GM18517 (cell line): ENCODE results near the gene SCAF4.
"Not testable (repeated sequence)": the region's sequence is repeated elsewhere in the genome, so short reads cannot be mapped to it uniquely, and the experiment has no call there.

Experiments
- ATAC-seq: cut with Tn5 transposase; IDR thresholded peaks from one replicate; pipeline ENCODE4 v1.9.1; 2021; ENCODE audit warnings: mild to moderate bottlenecking, moderate library complexity; ENCODE audit not compliant: unreplicated experiment

The SCAF4 gene

DNA sequence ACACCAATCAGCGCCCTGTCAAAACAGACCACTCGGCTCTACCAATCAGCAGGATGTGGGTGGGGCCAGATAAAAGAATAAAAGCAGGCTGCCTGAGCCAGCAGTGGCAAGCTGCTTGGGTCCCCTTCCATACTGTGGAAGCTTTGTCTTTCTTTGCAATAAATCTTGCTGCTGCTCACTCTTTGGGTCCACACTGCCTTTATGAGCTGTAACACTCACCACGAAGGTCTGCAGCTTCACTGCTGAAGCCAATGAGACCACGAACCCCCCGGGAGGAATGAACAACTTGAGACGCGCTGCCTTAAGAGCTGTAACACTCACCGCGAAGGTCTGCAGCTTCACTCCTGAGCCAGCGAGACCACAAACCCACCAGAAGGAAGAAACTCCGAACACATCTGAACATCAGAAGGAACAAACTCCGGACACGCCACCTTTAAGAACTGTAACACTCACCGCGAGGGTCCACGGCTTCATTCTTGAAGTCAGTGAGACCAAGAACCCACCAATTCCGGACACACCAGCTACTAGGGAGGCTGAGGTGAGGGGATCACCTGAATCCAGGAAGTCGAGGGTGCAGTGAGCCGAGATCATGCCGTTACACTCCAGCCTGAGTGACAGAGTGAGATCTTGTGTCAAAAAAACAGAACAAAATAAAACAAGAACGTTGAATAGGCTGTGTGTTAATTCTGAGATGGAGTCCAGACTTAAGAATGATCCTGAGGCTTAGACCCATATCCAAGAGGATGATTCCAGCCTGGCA lies 76.9 kb downstream of the SCAF4 start:
- ATAC-seq, result not testable (repeated sequence)

DNA sequence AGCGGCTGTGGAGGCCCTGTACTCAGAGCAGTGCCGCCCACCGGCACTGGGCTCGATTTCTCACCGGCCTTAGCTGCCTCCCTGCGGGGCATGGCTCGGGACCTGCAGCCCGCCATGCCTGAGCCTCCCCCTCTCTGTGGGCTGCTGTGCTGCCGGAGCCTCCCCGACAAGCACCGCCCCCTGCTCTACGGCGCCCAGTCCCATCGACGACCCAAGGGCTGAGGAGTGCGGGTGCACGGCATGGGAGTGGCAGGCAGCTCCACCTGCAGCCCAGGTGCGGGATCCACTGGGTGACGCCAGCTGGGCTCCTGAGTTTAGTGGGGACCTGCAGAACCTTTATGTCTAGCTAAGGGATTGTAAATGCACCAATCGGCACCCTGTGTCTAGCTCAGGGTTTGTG lies 77.6 kb downstream of the SCAF4 start:
- ATAC-seq, result no peak

DNA sequence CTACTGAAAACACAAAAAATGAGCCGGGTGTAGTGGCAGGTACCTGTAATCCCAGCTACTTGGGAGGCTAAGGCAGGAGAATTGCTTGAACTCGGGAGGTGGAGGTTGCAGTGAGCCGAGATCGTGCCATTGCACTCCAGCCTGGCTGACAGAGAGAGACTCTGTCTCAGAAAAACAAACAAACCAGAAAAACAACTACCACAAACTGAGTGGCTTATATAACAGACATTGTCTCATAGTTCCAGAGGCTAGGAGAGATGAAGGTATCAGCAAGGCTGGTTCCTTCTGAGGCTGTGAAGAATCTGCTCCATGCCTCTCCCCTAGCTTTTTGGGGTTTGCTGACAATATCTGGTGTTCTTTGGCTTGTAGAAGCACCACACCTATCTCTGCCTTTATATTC lies 80.4 kb downstream of the SCAF4 start:
- ATAC-seq, result not testable (repeated sequence)

DNA sequence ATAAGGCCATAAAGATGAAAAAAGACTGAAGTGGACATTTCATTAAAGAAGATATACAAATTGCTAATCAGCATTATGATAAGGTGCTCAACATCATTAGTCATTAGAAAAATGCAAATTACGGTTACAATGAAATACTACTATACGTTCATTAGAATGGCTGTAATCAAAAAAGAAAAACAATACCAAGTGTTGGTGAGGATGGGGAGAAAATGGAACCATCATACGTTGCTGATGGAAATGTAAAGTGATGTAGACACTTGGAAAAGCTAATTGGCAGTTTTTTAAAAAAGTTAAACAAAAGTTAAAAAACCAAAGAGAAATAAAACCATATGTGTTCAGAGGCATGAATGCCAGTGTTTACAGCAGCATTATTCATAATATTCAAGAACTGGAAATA lies 81.0 kb downstream of the SCAF4 start:
- ATAC-seq, result no peak

DNA sequence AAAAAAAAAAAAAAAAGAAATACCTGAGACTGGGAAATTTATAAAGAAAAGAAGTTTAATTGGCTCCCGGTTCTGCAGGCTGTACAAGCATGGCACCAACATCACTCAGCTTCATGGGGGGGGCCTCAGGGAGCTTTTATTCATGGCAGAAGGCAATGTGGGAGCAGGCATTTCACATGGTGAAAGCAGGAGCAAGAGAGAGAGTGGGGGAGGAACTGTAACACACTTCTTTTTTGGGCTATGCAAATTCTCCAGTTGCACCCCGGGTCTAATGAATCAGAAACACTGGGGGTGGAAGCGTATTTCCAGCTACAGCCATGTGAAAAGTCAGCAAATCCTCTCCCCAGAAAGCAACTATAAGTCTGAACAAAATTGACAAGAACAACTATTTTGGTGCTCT lies 84.3 kb downstream of the SCAF4 start:
- no peak for ATAC-seq

DNA sequence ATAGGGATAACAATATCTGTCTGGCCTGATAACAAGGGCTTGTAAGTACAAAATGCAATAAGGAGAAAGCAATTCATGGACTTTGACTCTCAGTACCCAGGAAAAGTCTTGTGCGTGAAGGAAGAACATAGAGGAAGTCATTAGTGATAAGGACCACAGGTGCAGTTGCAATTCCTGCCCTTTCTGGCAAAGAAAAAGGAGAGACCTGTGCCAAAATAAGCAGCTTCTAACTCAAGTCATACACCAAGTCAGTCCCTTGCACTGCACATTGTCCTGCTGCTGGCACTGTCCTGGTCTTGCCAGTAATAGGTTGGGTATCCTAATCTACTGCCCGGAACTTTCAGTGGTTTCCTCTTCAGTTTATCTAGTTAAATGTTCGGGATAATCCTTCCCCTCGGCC lies 87.3 kb downstream of the SCAF4 start:
- no peak for ATAC-seq

DNA sequence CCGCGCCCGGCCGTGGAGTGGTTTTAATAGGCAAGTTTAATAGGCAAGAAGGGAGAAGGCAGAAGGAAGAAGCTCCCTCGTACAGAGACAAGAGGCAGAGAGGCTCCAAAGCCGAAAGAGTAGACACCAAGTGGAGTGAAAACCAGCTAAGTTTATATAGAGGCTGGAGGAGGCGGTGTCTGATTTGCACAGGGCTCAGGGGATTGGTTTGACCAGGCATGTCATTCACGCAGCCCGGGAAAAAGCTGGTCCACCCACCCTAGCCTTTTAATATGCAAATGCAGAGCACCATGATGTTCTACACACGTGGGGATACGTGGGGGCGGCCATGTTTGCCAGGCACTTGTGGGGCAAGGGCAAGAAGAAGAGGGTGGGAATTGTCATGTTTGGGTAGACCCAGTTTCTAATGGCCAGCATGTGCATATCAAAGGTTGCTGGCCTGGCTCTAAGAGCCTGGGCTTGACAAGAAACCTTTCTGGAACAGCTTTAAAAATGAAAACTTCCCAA lies 90.4 kb downstream of the SCAF4 start:
- no peak for ATAC-seq

DNA sequence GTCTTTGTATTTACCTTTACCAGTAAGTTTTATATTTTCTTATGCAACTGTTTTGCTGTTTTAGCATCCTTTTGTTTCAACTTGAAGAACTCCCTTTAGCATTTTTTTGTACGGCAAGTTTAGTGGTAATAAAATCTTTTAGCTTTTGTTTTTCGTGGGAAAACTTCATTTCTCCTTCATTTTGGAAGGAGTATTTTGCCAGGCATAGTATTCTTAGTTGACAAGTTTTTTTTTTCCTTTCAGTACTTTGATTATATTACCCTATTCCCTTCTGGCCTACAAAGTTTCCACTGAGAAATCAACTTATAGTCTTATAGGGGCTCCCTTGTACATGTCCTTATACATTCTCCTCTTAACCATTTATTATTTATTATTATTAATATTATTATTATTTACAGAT lies 95.0 kb downstream of the SCAF4 start:
- ATAC-seq, result no peak

DNA sequence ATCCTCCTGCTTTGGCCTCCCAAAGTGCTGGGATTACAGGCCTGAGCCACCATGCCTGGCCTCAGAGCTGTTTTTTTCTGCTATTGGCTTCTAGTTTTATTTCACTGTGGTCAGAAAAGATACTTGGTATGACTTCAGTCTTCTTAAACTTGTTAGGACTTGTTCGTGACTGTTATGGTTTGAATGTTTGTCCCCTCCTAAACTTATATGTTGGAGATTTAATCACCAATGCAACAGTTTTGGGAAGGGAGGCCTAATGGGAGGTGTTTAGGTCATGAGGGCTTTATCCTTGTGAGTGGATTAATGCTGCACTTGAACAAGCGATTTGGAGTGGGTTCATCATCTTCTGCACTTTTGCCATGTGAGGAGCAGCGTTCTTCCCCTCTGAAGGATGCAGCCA lies 96.9 kb downstream of the SCAF4 start:
- no peak for ATAC-seq

DNA sequence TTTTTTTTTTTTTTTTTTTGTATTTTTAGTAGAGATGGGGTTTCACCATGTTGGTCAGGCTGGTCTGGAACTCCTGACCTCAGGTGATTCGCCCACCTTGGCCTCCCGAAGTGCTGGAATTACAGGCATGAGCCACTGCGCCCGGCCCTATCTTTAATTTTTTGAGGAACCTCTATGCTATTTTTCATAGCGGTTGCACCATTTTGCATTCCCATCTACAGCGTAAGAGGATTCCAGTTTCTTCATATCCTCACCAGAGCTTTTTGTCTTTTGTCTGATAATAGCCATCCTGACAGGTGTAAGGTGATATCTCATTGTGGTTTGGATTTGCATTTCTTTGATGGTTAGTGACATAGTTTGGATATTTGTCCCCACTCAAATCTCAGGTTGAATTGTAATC lies 100.0 kb downstream of the SCAF4 start:
- not testable (repeated sequence) for ATAC-seq

DNA sequence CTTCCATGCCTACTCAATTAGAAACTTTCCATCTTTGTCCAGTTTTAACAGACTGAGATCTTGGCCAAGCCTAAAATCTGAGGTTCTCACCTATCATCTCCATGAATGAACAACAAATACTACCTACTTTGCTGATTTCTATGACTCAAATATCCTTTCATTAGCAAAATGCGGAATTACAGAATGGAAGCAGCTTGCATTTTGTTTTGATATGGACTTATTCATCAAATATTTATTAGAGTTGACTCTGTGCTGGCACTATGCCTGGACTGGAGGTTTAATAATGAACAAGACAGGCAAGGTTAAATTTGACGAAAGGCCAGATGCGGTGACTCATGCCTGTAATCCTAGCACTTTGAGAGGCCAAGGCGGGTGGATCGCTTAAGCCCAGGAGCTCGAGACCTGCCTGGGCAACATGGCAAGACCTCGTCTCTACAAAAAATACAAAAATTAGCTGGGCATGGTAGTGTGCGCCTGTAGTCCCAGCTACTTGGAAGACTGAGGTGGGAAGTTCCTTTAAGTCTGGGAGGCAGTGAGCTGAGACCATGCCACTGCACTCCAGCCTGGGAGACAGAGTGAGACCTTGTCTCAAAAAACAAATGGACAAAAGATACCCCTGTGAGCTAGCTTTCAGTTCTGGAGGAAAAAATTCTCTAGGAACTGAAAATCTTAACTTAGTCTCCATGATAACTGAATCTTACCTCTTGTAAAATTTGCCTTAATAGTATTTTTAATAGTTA lies 101.8 kb downstream of the SCAF4 start:
- no peak for ATAC-seq

DNA sequence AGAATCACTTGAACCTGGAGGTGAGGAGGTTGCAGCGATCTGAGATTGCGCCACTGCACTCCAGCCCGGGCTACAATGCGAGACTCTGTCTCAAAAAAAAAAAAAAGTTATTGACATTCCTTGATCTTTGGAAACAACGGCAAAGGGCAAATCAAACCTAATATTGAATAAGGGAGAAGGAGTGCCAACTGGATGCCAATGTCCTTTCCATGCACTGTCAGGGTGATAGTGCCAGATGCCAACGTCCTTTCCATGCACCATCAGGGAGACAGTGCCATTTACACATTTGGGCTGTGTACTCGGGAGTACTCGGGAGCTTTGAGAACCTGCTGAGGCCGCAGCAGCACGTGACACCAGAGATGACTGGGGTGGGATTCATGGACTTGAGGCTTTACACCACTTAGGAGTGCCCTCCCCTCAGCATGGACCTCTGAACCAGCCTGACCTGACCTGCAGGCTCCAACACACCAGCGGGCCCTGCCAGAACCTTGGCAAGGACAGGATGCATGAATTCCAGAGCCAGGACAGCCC lies 106.9 kb downstream of the SCAF4 start:
- no peak for ATAC-seq

DNA sequence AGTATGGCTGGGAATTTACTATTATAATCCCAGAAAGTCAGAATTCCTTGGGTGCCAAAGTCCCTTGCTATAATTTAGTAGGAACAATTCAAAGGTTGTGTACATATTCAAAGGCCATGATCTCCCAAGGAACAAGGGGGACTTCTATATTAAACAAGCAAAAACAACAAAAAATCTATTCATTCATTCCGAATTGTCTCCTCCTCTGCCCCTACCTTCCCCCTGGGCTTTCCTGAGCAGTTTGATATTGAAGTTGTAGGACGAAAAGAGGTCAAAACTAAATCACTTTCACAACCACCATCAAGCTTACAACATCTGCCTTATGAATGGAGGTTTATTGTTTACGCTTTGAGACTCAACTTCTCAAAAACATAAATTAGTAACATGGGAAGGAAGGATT lies 107.7 kb downstream of the SCAF4 start:
- no peak for ATAC-seq

DNA sequence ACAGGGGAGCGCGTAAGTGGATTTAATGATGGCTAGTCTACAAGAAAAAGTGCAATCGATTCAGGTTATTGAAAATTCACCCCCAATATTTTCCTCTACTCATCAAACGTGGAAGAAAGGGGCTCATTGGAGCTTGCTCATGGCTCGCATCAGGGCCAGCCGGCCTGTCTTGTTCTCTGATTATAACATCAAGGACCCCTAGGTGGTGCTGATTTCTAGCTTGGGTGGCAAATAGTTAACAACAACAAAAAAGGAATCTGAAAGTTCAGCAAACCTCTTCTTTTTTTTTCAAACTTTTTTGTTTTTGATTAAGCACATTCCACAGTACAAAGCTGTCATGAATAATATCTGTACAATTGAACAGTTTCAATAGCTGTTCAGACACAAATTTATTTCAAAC lies 108.3 kb downstream of the SCAF4 start:
- no peak for ATAC-seq

DNA sequence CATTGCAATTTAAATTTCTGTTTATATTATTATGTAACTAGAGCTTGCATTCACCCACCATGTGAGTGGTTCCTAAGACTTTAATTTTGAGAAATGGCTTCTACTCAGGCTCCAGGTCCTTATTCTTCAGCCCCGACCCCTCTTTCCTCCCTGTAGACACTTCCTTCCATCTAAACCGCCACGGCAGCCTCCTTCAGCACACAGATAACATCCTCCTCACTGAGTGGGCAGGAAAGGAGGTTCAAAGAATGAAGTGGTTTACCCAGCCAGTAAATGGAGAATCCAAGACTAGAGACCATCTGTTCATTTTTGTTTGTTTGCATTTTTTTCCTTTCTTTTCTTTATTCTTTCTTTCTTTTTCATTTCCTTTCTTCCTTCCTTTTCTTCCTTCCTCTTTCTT lies 109.5 kb downstream of the SCAF4 start:
- ATAC-seq, result no peak
